A549 (cell line): Measurements from ENCODE around the gene SLC29A2. TPM values are rescaled to one million over a fixed set of nuclear protein-coding genes. Genes with fewer than 3 reads are reported as not detected.

Experiments
- ATAC-seq, 2 experiments: fragments of 200-7000 bp in 1 of 2; fragments of >200 bp in 1 of 2; cut with Nextera tagmentation in 1 of 2; cut with Tn5 transposase in 1 of 2; 3 replicates each; pipeline versions ENCODE4 v1.8.0 to v1.9.1; 2018 to 2020; ENCODE audit warnings: mild to moderate bottlenecking in 1 of 2, moderate library complexity in 1 of 2
- CTCF ChIA-PET: fragments of 300-600 bp; sonication (Branson Sonifier 250); formaldehyde crosslinking; extraction: SDS; loops from one replicate; lab custom pipeline; 2021; ENCODE audit warnings: antibody characterized with exemption, inconsistent platforms; lab: Yijun Ruan, JAX
- POLR2A ChIA-PET: fragments of 350-600 bp; formaldehyde crosslinking; extraction: SDS; loops from one replicate; lab custom pipeline; 2021; ENCODE audit warnings: antibody characterized with exemption, inconsistent platforms; lab: Yijun Ruan, JAX
- DNase-seq, 2 experiments: peaks; one replicate each; pipeline versions ENCODE4 v3.0.0 to v3.0.0-alpha.2; 2011 to 2016; ENCODE audit warnings: low read depth in 1 of 2, low spot score in 1 of 2
- FAIRE-seq: peaks from 2 replicates; lab custom pipeline; 2011; peaks lifted over from hg19 to GRCh38; lab: Jason Lieb, UNC
- H3K27ac ChIP-seq, 2 experiments: fragments of >200 bp; sonication (Bioruptor Twin); formaldehyde crosslinking; 3 replicates each; pipeline ENCODE4 v1.5.1; 2016 to 2017
- H3K4me1 ChIP-seq: fragments of >200 bp; sonication (Bioruptor Twin); formaldehyde crosslinking; 3 replicates; pipeline ENCODE4 v1.6.1; 2016
- H3K4me2 ChIP-seq: fragments of >200 bp; sonication (Bioruptor Twin); formaldehyde crosslinking; 3 replicates; pipeline ENCODE4 v1.6.1; 2016
- H3K4me3 ChIP-seq: fragments of >200 bp; sonication (Bioruptor Twin); formaldehyde crosslinking; 3 replicates; pipeline ENCODE4 v1.5.1; 2016
- H3K9me3 ChIP-seq: fragments of >200 bp; sonication (Bioruptor Twin); formaldehyde crosslinking; 3 replicates; pipeline ENCODE4 v1.6.1; 2016
- BCL3 ChIP-seq: fragments of >200 bp; sonication (Bioruptor Twin); formaldehyde crosslinking; IDR thresholded peaks from 3 replicates; pipeline ENCODE4 v1.6.1; 2016
- BHLHE40 ChIP-seq: IDR thresholded peaks from 2 replicates; pipeline ENCODE4 v1.6.1; 2012; ENCODE audit warnings: low read depth, low read length, inconsistent platforms
- CBX2 ChIP-seq: fragments of 200-600 bp; sonication (generic); IDR thresholded peaks from 2 replicates; pipeline ENCODE4 v1.6.1; 2016; ENCODE audit warnings: low read depth, mild to moderate bottlenecking, borderline replicate concordance
- CEBPB ChIP-seq, 2 experiments: fragments of >200 bp in 1 of 2; sonication (Bioruptor Twin) in 1 of 2; formaldehyde crosslinking in 1 of 2; IDR thresholded peaks; 2 replicates each; pipeline ENCODE4 v1.6.1; 2012 to 2016
- CHD4 ChIP-seq: fragments of 200-600 bp; sonication (generic); IDR thresholded peaks from 2 replicates; pipeline ENCODE4 v1.6.1; 2016; ENCODE audit warnings: antibody characterized with exemption, mild to moderate bottlenecking, borderline replicate concordance
- E2F6 ChIP-seq: IDR thresholded peaks from 2 replicates; pipeline ENCODE4 v1.6.1; 2012; ENCODE audit warnings: low read depth, borderline replicate concordance
- EP300 ChIP-seq, 2 experiments: fragments of >200 bp; sonication (Bioruptor Twin); formaldehyde crosslinking; IDR thresholded peaks; 2 replicates in 1 of 2; 3 replicates in 1 of 2; pipeline ENCODE4 v1.6.1; 2016 to 2017
- FOSB ChIP-seq: fragments of 250-450 bp; sonication (Bioruptor Pico); IDR thresholded peaks from 2 replicates; pipeline ENCODE4 v1.5.0; 2020; ENCODE audit warnings: mild to moderate bottlenecking, moderate library complexity
- HEYL ChIP-seq: fragments of 250-450 bp; sonication (Bioruptor Pico); IDR thresholded peaks from 2 replicates; pipeline ENCODE4 v1.8.0; 2021; ENCODE audit warnings: mild to moderate bottlenecking, moderate library complexity
- HOXA7 ChIP-seq: fragments of 250-450 bp; sonication (Bioruptor Pico); IDR thresholded peaks from 2 replicates; pipeline ENCODE4 v1.5.0; 2020; ENCODE audit warnings: mild to moderate bottlenecking, moderate library complexity
- HOXB13 ChIP-seq: fragments of 250-450 bp; sonication (Bioruptor Pico); IDR thresholded peaks from 2 replicates; pipeline ENCODE4 v1.5.0; 2020; ENCODE audit warnings: low read depth, mild to moderate bottlenecking, moderate library complexity
- KDM5A ChIP-seq: fragments of 200-600 bp; sonication (generic); IDR thresholded peaks from 2 replicates; pipeline ENCODE4 v1.6.1; 2016; ENCODE audit warnings: antibody characterized with exemption, mild to moderate bottlenecking
- MAFK ChIP-seq: fragments of 450-650 bp; IDR thresholded peaks from 2 replicates; pipeline ENCODE4 v1.6.1; 2014; ENCODE audit not compliant: partially characterized antibody
- MAX ChIP-seq: IDR thresholded peaks from 2 replicates; pipeline ENCODE4 v1.6.1; 2012
- NFE2L2 ChIP-seq: fragments of 150-350 bp; conservative IDR thresholded peaks from 2 replicates; pipeline ENCODE4 v1.6.1; 2014; ENCODE audit warnings: low read length
- NPAS2 ChIP-seq: fragments of 250-450 bp; sonication (Bioruptor Pico); IDR thresholded peaks from 2 replicates; pipeline ENCODE4 v1.8.0; 2022; ENCODE audit warnings: mild to moderate bottlenecking, moderate library complexity, borderline replicate concordance
- PBX3 ChIP-seq: IDR thresholded peaks from 2 replicates; pipeline ENCODE4 v1.6.1; 2012
- POLR2AphosphoS2 ChIP-seq: conservative IDR thresholded peaks from 2 replicates; pipeline ENCODE4 v1.6.1; 2012; ENCODE audit warnings: low read length, improper control_type of control experiment, inconsistent platforms
- TP53 ChIP-seq: fragments of 250-450 bp; sonication (Bioruptor Pico); IDR thresholded peaks from 2 replicates; pipeline ENCODE4 v1.5.0; 2021; ENCODE audit warnings: mild to moderate bottlenecking, moderate library complexity
- ZC3H11A ChIP-seq: fragments of 450-650 bp; IDR thresholded peaks from 2 replicates; pipeline ENCODE4 v1.6.1; 2014; ENCODE audit warnings: antibody characterized with exemption, mild to moderate bottlenecking
- ZSCAN20 ChIP-seq: fragments of 250-450 bp; sonication (Bioruptor Pico); IDR thresholded peaks from 2 replicates; pipeline ENCODE4 v1.8.0; 2022; ENCODE audit warnings: mild to moderate bottlenecking, moderate library complexity
- WGBS: methylation state at CpG from one replicate; pipeline ENCODE4 v1.1.6; 2017; ENCODE audit errors: missing lambda C conversion rate; 5-methylcytosine and 5-hydroxymethylcytosine counted together
- polyA plus RNA-seq, 4 experiments: library from polyadenylated mRNA; depleted of rRNA in 3 of 4; stranded (reverse); fragments of >200 nt; fragmentation: RNase III in 1 of 4; extraction: RNeasy Plus Mini Kit Qiagen cat#74134 plus additional on column Dnase treatment in 1 of 4; gene quantifications; 2 replicates in 3 of 4; 3 replicates in 1 of 4; pipeline ENCODE4 v1.2.3, GENCODE V29; 2011 to 2017

SLC29A2 gene
- polyA plus RNA-seq, 2 of the 4 experiments (the other 2 are of a cell fraction) = 2.6 to 7.6 TPM

- 91% methylated on average over 21 of the region's 29 CpGs for WGBS
Observed at GRCh38 chr11:66333896-66334604, 37.5 kb downstream of the SLC29A2 start.

GRCh38 chr11:66333220-66333877, 38.2 kb downstream of the SLC29A2 start:
- Histone ChIP-seq H3K9me3 (no peaks in the 10 kb centered on the region), H3K4me1 (peaks cover 30% of the 10 kb centered on the region), H3K4me3 (no peak overlapping the region), H3K4me2 (no peak overlapping the region), H3K27ac (no peak overlapping the region)
- FAIRE-seq (no peak), ATAC-seq (no peak), DNase-seq (no peak)
- ChIA-PET POLR2A (interaction anchor here (3.5 kb wide), 1 partner anchor 21 kb away, joined by 42 read pairs; no protein-coding TSS in a partner anchor), CTCF (interaction anchor here (0.7 to 8.7 kb wide), 4 partner anchors 13 to 57 kb away, joined by 3 to 247 read pairs (median 20); partner anchors contain the start of genes B4GAT1, BRMS1 and CD248)
- TF ChIP-seq TP53 (CRISPR knock-in tag) = no peak
- TF ChIP-seq HOXA7 = no peak
- TF ChIP-seq PBX3 = no peak
- no peak for TF ChIP-seq HEYL (CRISPR knock-in tag)
- TF ChIP-seq E2F6 = no peak
- no peak for TF ChIP-seq NPAS2 (CRISPR knock-in tag)
- no peak for TF ChIP-seq NFE2L2
- WGBS = 88% methylated on average over 16 of the region's 19 CpGs

More at GRCh38 chr11:66333896-66334604, 37.5 kb downstream of the SLC29A2 start:
- DNase-seq (no peak), FAIRE-seq (no peak), ATAC-seq (no peak)
- Histone ChIP-seq H3K4me1 (peaks cover 26% of the 10 kb centered on the region), H3K4me3 (no peak overlapping the region), H3K27ac (no peak overlapping the region), H3K4me2 (no peak overlapping the region), H3K9me3 (no peaks in the 10 kb centered on the region)
- ChIA-PET POLR2A (interaction anchor here (3.5 kb wide), 1 partner anchor 22 kb away, joined by 42 read pairs; no protein-coding TSS in a partner anchor), CTCF (interaction anchor here (0.6 to 8.7 kb wide), 8 partner anchors 12 to 315 kb away, joined by 3 to 247 read pairs (median 4); partner anchors contain the start of genes B4GAT1, BRMS1 and CD248)
- TF ChIP-seq TP53 (CRISPR knock-in tag) = no peak
- no peak for TF ChIP-seq CHD4
- TF ChIP-seq HOXB13 = no peak
- TF ChIP-seq HOXA7 = no peak
- TF ChIP-seq BCL3 = no peak
- TF ChIP-seq HEYL (CRISPR knock-in tag) = no peak
- no peak for TF ChIP-seq POLR2AphosphoS2
- TF ChIP-seq ZSCAN20 (CRISPR knock-in tag) = no peak
- TF ChIP-seq MAX = no peak
- no peak for TF ChIP-seq KDM5A
- no peak for TF ChIP-seq FOSB (CRISPR knock-in tag)
- no peak for TF ChIP-seq CEBPB (IDR thresholded peaks at IDR 0.05)
- no peak for TF ChIP-seq EP300 (IDR thresholded peaks at IDR 0.05)
- no peak for TF ChIP-seq CBX2
- no peak for TF ChIP-seq ZC3H11A
- no peak for TF ChIP-seq MAFK
- no peak for TF ChIP-seq BHLHE40
